GM12878 (cell line): ENCODE data around the gene CPA2.

Experiments
- MEF2A ChIP-seq: IDR thresholded peaks from 2 replicates; pipeline ENCODE4 v1.6.1; 2011; ENCODE audit warnings: low read depth, mild to moderate bottlenecking, low read length, moderate library complexity; ENCODE audit not compliant: insufficient read depth
- MXI1 ChIP-seq: fragments of 150-350 bp; IDR thresholded peaks from 2 replicates; pipeline ENCODE4 v1.6.1; 2011; ENCODE audit warnings: low read depth, mild to moderate bottlenecking, inconsistent platforms, low read length, improper control_type of control experiment
- RAD21 ChIP-seq: IDR thresholded peaks from 2 replicates; pipeline ENCODE4 v1.6.1; 2011; ENCODE audit warnings: mild to moderate bottlenecking, low read depth, low read length, moderate library complexity; ENCODE audit not compliant: insufficient read depth
- SMC3 ChIP-seq: IDR thresholded peaks from 2 replicates; pipeline ENCODE4 v1.6.1; 2011; ENCODE audit warnings: low read length, improper control_type of control experiment, borderline replicate concordance
- SUPT20H ChIP-seq: IDR thresholded peaks from 2 replicates; pipeline ENCODE4 v1.6.1; 2011; ENCODE audit warnings: low read depth, mild to moderate bottlenecking, low read length, moderate library complexity, borderline replicate concordance; ENCODE audit not compliant: control insufficient read depth
- TARDBP ChIP-seq: IDR thresholded peaks from 2 replicates; pipeline ENCODE4 v1.6.1; 2016; ENCODE audit warnings: borderline replicate concordance
- TCF12 ChIP-seq: IDR thresholded peaks from 2 replicates; pipeline ENCODE4 v1.6.1; 2011; ENCODE audit warnings: low read depth, mild to moderate bottlenecking, low read length
- TF ChIP-seq, protein P1 (sequence below), 3 experiments: IDR thresholded peaks in 2 of 3; conservative IDR thresholded peaks in 1 of 3; 2 replicates each; pipeline ENCODE4 v1.5.1; 2011; ENCODE audit warnings: low read depth in 3 of 3, low read length in 3 of 3, mild to moderate bottlenecking in 3 of 3, control low read depth in 2 of 3, moderate library complexity in 2 of 3, inconsistent platforms in 1 of 3, mixed read lengths in 1 of 3; ENCODE audit not compliant: control insufficient read depth in 2 of 3, insufficient read depth in 1 of 3; ENCODE audit errors: extremely low read depth in 1 of 3

DNA sequence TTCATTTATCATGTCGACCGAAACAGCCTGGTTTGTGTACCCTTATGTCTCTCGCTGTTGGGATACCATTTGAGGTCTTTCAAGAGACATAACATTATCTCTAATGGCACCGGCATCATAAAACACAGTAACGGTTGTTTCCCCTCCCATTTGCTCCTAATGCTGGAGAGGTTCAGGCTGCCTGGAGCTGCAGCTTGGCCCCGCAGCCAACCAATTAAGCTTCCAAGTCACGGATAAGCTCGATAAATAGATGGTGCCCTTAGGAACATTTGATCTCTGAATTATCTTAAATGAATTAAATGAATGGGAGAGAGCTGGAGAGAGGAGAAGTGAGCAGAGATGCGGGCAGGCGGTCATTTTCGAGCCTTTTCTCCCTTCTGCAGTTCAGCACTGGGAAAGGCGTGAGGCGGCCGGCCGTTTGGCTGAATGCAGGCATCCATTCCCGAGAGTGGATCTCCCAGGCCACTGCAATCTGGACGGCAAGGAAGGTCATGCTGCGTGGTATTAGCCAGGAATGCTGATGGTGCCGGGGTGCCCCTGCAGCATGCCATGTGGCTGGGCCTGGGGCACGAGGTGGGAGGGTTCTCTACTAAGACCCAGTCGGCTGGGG, 38.9 kb downstream of the CPA2 start:
- TF ChIP-seq SUPT20H (no peak), RAD21 (no peak), TARDBP (no peak), MXI1 (no peak), TCF12 (no peak), MEF2A (no peak), SMC3 (no peak)
- TF ChIP-seq, protein P1, sequence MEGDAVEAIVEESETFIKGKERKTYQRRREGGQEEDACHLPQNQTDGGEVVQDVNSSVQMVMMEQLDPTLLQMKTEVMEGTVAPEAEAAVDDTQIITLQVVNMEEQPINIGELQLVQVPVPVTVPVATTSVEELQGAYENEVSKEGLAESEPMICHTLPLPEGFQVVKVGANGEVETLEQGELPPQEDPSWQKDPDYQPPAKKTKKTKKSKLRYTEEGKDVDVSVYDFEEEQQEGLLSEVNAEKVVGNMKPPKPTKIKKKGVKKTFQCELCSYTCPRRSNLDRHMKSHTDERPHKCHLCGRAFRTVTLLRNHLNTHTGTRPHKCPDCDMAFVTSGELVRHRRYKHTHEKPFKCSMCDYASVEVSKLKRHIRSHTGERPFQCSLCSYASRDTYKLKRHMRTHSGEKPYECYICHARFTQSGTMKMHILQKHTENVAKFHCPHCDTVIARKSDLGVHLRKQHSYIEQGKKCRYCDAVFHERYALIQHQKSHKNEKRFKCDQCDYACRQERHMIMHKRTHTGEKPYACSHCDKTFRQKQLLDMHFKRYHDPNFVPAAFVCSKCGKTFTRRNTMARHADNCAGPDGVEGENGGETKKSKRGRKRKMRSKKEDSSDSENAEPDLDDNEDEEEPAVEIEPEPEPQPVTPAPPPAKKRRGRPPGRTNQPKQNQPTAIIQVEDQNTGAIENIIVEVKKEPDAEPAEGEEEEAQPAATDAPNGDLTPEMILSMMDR (IDR thresholded peaks at IDR 0.05 in 2 of 3, conservative IDR thresholded peaks at IDR 0.05 in 1 of 3; ENCODE audit: control insufficient read depth in 2 of 3, extremely low read depth in 1 of 3, insufficient read depth in 1 of 3, low read depth in 3 of 3, low read length in 3 of 3), result no peak
